Esophagus (tissue), 2 donors: ENCODE data around the gene DCST1. TPM values are rescaled to one million over a fixed set of nuclear protein-coding genes. Genes with fewer than 3 reads are reported as not detected.

Experiments used
- H3K27ac ChIP-seq, 2 donors: one replicate each; pipeline ENCODE4 v1.5.1; 2013; ENCODE audit warnings: low read depth in 2 of 2, mild to moderate bottlenecking in 2 of 2, inconsistent platforms in 1 of 2, low read length in 1 of 2, moderate library complexity in 1 of 2
- H3K27me3 ChIP-seq, 2 donors: one replicate each; pipeline ENCODE4 v1.6.1; 2013; ENCODE audit warnings: low read length in 2 of 2, control low read depth in 1 of 2, mild to moderate bottlenecking in 1 of 2; ENCODE audit not compliant: insufficient read depth in 2 of 2, control insufficient read depth in 1 of 2
- H3K36me3 ChIP-seq, 2 donors: one replicate each; pipeline ENCODE4 v1.6.1; 2013; ENCODE audit warnings: low read length in 1 of 2; ENCODE audit not compliant: control insufficient read depth in 2 of 2, insufficient read depth in 2 of 2
- H3K4me1 ChIP-seq, 2 donors: one replicate each; pipeline ENCODE4 v1.6.1; 2013; ENCODE audit warnings: low read length in 1 of 2; ENCODE audit not compliant: control insufficient read depth in 2 of 2, insufficient read depth in 2 of 2
- H3K4me3 ChIP-seq, 2 donors: one replicate each; pipeline ENCODE4 v1.5.1; 2013; ENCODE audit warnings: low read length in 2 of 2, mild to moderate bottlenecking in 2 of 2, low read depth in 1 of 2, moderate library complexity in 1 of 2
- H3K9me3 ChIP-seq, 2 donors: one replicate each; pipeline ENCODE4 v1.6.1; 2013; ENCODE audit warnings: mild to moderate bottlenecking in 2 of 2, low read depth in 1 of 2, low read length in 1 of 2, moderate library complexity in 1 of 2; ENCODE audit not compliant: control insufficient read depth in 2 of 2, insufficient read depth in 1 of 2
- WGBS, 2 donors: extraction: QIAGEN DNeasy Blood & Tissue Kit; methylation state at CpG; one replicate each; pipeline ENCODE4 v1.1.7; 2013; 5-methylcytosine and 5-hydroxymethylcytosine counted together
- polyA plus RNA-seq, 2 donors: library from polyadenylated mRNA; stranded (reverse); fragments of 200-250 nt; gene quantifications; one replicate each; pipeline ENCODE4 v1.2.3, GENCODE V29; 2013
- donor health status: healthy with polysubstance abuse.
- donor health status: Bipolar disorder and iron deficiency.

The DCST1 gene
- polyA plus RNA-seq, 2 donors: 0.14 to 0.29 TPM

- WGBS, 2 donors: 90 to 93% methylated on average over 12 of the region's 12 CpGs
- Histone ChIP-seq H3K27ac (no peak overlapping the region), H3K4me1 (peaks cover 3 to 10% of the 10 kb centered on the region in 2 donors), H3K9me3 (no peaks in the 10 kb centered on the region), H3K36me3 (no peaks in the 10 kb centered on the region), H3K4me3 (no peak overlapping the region), H3K27me3 (no peaks in the 10 kb centered on the region)
Measured at GRCh38 chr1:155092641-155093040, 59.0 kb downstream of the DCST1 start.

- Histone ChIP-seq H3K27me3 (no peaks in the 10 kb centered on the region), H3K36me3 (no peaks in the 10 kb centered on the region), H3K9me3 (no peaks in the 10 kb centered on the region), H3K4me3 (no peak overlapping the region), H3K27ac (peak overlapping the region in 1 of 2 donors; percentile 63), H3K4me1 (peaks cover 3 to 10% of the 10 kb centered on the region in 2 donors)
- 21 to 22% methylated on average over 13 of the region's 13 CpGs for whole genome bisulfite sequencing, 2 donors
Measured at GRCh38 chr1:155093911-155094621, 60.4 kb downstream of the DCST1 start.

- Histone ChIP-seq H3K4me1 (peaks cover 3 to 10% of the 10 kb centered on the region in 2 donors), H3K27ac (no peak overlapping the region), H3K36me3 (no peaks in the 10 kb centered on the region), H3K4me3 (no peak overlapping the region), H3K27me3 (no peaks in the 10 kb centered on the region), H3K9me3 (no peaks in the 10 kb centered on the region)
- 75 to 85% methylated on average over 2 of the region's 2 CpGs for WGBS, 2 donors
Measured at GRCh38 chr1:155094622-155094948, 61.0 kb downstream of the DCST1 start.

- Histone ChIP-seq H3K27ac (no peak overlapping the region), H3K9me3 (no peaks in the 10 kb centered on the region), H3K36me3 (no peaks in the 10 kb centered on the region), H3K4me3 (no peak overlapping the region), H3K4me1 (no peaks in the 10 kb centered on the region), H3K27me3 (no peaks in the 10 kb centered on the region)
- WGBS, 2 donors: 78 to 80% methylated on average over 7 of the region's 7 CpGs
Measured at GRCh38 chr1:155099331-155099730, 65.7 kb downstream of the DCST1 start.

Other genes starting within 250 kb of the DCST1 start
- under 1 TPM; 0.12 to 0.14 TPM for gene KCNN3, start 163.5 kb upstream of the DCST1 start, polyA plus RNA-seq
- gene PMVK, start 97.1 kb upstream of the DCST1 start, polyA plus RNA-seq: 10 to 100 TPM; 29.4 to 68.9 TPM
- 10 to 100 TPM; 18.3 to 25.7 TPM for gene PBXIP1, start 77.7 kb upstream of the DCST1 start, polyA plus RNA-seq
- gene PYGO2, start 72.0 kb upstream of the DCST1 start, polyA plus RNA-seq: 10 to 100 TPM; 14.3 to 15.8 TPM
- gene SHC1, start 63.1 kb upstream of the DCST1 start, polyA plus RNA-seq: 10 to 100 TPM; 28.8 to 38.8 TPM
- gene CKS1B, start 59.1 kb upstream of the DCST1 start, polyA plus RNA-seq: 10 to 100 TPM in 1 of 2 donors, 1 to 10 TPM in 1; 8.9 to 74.3 TPM
- gene FLAD1, start 50.5 kb upstream of the DCST1 start, polyA plus RNA-seq: 10 to 100 TPM; 27.1 TPM
- gene LENEP, start 40.2 kb upstream of the DCST1 start, polyA plus RNA-seq: under 1 TPM in 1 of 2 donors, not detected in 1; 0.22 TPM
- gene ZBTB7B, start 31.0 kb upstream of the DCST1 start, polyA plus RNA-seq: 10 to 100 TPM; 71.7 to 95.8 TPM
- gene DCST2, start within 50 bp of the DCST1 start, polyA plus RNA-seq: 10 to 100 TPM in 1 of 2 donors, 1 to 10 TPM in 1; 1.7 to 10.1 TPM
- 100 to 1,000 TPM; 122 to 222 TPM for gene ADAM15, start 17.5 kb downstream of the DCST1 start, polyA plus RNA-seq
- 10 to 100 TPM; 14.7 to 16.2 TPM for gene EFNA4, start 29.9 kb downstream of the DCST1 start, polyA plus RNA-seq
- gene EFNA3, start 45.0 kb downstream of the DCST1 start, polyA plus RNA-seq: 10 to 100 TPM; 16.3 to 21.7 TPM
- 10 to 100 TPM; 32.9 to 48.1 TPM for gene EFNA1, start 94.1 kb downstream of the DCST1 start, polyA plus RNA-seq
- 10 to 100 TPM; 41.0 to 51.5 TPM for gene SLC50A1, start 102.0 kb downstream of the DCST1 start, polyA plus RNA-seq
- gene DPM3, start 106.7 kb downstream of the DCST1 start, polyA plus RNA-seq: 100 to 1,000 TPM; 103 to 248 TPM
- gene KRTCAP2, start 139.5 kb downstream of the DCST1 start, polyA plus RNA-seq: 100 to 1,000 TPM; 161 to 260 TPM
- under 1 TPM; 0.19 to 0.47 TPM for gene TRIM46, start 140.0 kb downstream of the DCST1 start, polyA plus RNA-seq
- 10 to 100 TPM; 12.9 to 41.5 TPM for gene THBS3, start 174.1 kb downstream of the DCST1 start, polyA plus RNA-seq
- 10 to 100 TPM; 43.6 to 51.4 TPM for gene MTX1, start 174.9 kb downstream of the DCST1 start, polyA plus RNA-seq
- 10 to 100 TPM; 12.7 to 13.6 TPM for gene ENTREP3, start 221.7 kb downstream of the DCST1 start, polyA plus RNA-seq
- 10 to 100 TPM; 20.2 to 47.3 TPM for gene SCAMP3, start 228.5 kb downstream of the DCST1 start, polyA plus RNA-seq
- 10 to 100 TPM; 29.2 to 55.3 TPM for gene CLK2, start 239.7 kb downstream of the DCST1 start, polyA plus RNA-seq
- gene HCN3, start 243.6 kb downstream of the DCST1 start, polyA plus RNA-seq: 1 to 10 TPM; 2.4 to 6.6 TPM